A673 (cell line): Measurements from ENCODE around the gene MACROH2A1.

ENCODE experiments used
- CTCF ChIP-seq: fragments of 300-800, 200-600 bp; sonication (generic); conservative IDR thresholded peaks from 2 replicates; pipeline ENCODE4 v1.5.1; 2017; ENCODE audit warnings: low read depth, mild to moderate bottlenecking, antibody characterized with exemption, low read length, moderate library complexity, mixed read lengths
- EZH2 ChIP-seq: fragments of 200-600 bp; sonication (generic); IDR thresholded peaks from 2 replicates; pipeline ENCODE4 v1.6.1; 2017; ENCODE audit warnings: borderline replicate concordance, low read depth, mild to moderate bottlenecking, mixed read lengths, antibody characterized with exemption, low read length; ENCODE audit not compliant: poor library complexity, severe bottlenecking

DNA sequence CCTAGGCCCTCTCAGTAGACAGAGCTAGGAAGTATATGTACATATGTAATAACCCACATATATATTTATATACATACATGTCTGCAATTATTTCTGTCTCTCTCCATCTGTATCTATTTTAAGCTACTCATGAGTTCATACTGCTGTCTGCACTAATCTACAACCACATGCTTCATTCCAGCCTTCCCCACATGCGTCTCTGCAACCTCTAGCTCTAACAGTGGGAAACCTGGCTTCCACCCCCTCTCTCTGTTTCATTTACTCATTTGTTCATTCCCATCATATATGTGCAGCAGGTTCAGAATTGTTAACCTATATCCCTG, 24.8 kb upstream of the MACROH2A1 start:
- TF ChIP-seq CTCF, result no peak
- TF ChIP-seq EZH2, result no peak
